Thyroid gland (tissue), 4 donors: Measurements from ENCODE around the gene P2RY11. TPM values are rescaled to one million over a fixed set of nuclear protein-coding genes. Genes with fewer than 3 reads are reported as not detected.

Experiments
- DNase-seq, 2 donors: peaks; one replicate each; pipeline ENCODE4 v3.0.0-alpha.2; 2019
- H3K27ac ChIP-seq, 3 donors: fragments of 200-600 bp; sonication (generic); 1 replicate in 2 of 3; 2 replicates in 1 of 3; pipeline ENCODE4 v1.5.1; 2016 to 2019; ENCODE audit warnings: mild to moderate bottlenecking in 1 of 3, moderate library complexity in 1 of 3
- H3K27me3 ChIP-seq: fragments of 200-600 bp; sonication (generic); one replicate; pipeline ENCODE4 v1.5.1; 2019
- H3K36me3 ChIP-seq, 2 donors: fragments of 200-600 bp; sonication (generic); one replicate each; pipeline ENCODE4 v1.5.1; 2016 to 2019
- H3K4me1 ChIP-seq, 2 donors: fragments of 200-600 bp; sonication (generic); one replicate each; pipeline ENCODE4 v1.5.1; 2017 to 2019
- H3K4me3 ChIP-seq, 3 donors: fragments of 200-600 bp; sonication (generic); replicated peaks in 1 of 3; 1 replicate in 2 of 3; 2 replicates in 1 of 3; pipeline ENCODE4 v1.5.1; 2016; ENCODE audit warnings: mild to moderate bottlenecking in 1 of 3
- H3K9me3 ChIP-seq: fragments of 200-600 bp; sonication (generic); one replicate; pipeline ENCODE4 v1.5.1; 2017
- POLR2A ChIP-seq, 2 donors: fragments of 450-650 bp; IDR thresholded peaks; one replicate each; pipeline ENCODE4 v1.6.1; 2017; ENCODE audit warnings: antibody characterized with exemption in 2 of 2, mild to moderate bottlenecking in 2 of 2, moderate library complexity in 1 of 2
- WGBS, 2 donors: methylation state at CpG; one replicate each; pipeline ENCODE4 v1.1.5; 2017; 5-methylcytosine and 5-hydroxymethylcytosine counted together
- intact Hi-C: fragments of 100-400 bp; cut with DNase I; formaldehyde crosslinking; loops from one replicate; pipeline ENCODE4 v1.15.1; 2023
- total RNA-seq, 4 donors: library from RNA; depleted of rRNA; stranded (reverse); fragments of >200 nt; gene quantifications; one replicate each; pipeline ENCODE4 v1.2.3, GENCODE V29; 2016
- TF ChIP-seq, protein P1 (sequence below), 6 experiments: fragments of 200-600 bp in 3 of 6; fragments of 450-650 bp in 3 of 6; sonication (generic) in 3 of 6; IDR thresholded peaks; one replicate each; pipeline ENCODE4 v1.5.1; 2016 to 2019; ENCODE audit warnings: antibody characterized with exemption in 6 of 6, mild to moderate bottlenecking in 2 of 6, inconsistent platforms in 1 of 6, moderate library complexity in 1 of 6

The P2RY11 gene
- total RNA-seq, 4 donors from 2014 or later, result 6.1 to 9.3 (median 6.3) TPM

DNA sequence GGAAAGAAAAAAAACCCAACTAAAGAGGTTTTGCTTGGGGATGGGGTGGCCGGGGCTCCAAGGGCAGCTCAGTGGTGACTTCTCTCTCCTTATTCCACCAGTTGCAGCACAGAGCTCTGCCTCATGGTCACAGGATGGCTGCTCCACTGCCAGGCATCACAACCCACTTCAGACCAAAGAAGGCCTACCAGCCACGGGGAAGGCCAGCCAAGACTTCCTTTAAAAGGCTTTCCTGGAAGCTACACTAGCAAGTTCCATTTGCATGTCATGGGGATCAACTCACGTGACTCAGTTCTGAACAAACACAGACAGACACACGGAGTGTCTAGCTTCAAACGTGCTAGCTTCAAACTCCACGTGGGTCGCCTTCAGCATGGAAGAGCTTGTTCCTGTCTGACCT is 21.4 kb downstream of the P2RY11 start:
- no peak for DNase-seq
- Histone ChIP-seq H3K4me3 (no peak overlapping the region), H3K27me3 (no peaks in the 10 kb centered on the region), H3K27ac (no peak overlapping the region), H3K9me3 (no peaks in the 10 kb centered on the region), H3K4me1 (no peaks in the 10 kb centered on the region), H3K36me3 (peaks cover 29 to 35% of the 10 kb centered on the region in 2 donors)
- intact Hi-C loops, result no loop called here
- TF ChIP-seq, protein P1, sequence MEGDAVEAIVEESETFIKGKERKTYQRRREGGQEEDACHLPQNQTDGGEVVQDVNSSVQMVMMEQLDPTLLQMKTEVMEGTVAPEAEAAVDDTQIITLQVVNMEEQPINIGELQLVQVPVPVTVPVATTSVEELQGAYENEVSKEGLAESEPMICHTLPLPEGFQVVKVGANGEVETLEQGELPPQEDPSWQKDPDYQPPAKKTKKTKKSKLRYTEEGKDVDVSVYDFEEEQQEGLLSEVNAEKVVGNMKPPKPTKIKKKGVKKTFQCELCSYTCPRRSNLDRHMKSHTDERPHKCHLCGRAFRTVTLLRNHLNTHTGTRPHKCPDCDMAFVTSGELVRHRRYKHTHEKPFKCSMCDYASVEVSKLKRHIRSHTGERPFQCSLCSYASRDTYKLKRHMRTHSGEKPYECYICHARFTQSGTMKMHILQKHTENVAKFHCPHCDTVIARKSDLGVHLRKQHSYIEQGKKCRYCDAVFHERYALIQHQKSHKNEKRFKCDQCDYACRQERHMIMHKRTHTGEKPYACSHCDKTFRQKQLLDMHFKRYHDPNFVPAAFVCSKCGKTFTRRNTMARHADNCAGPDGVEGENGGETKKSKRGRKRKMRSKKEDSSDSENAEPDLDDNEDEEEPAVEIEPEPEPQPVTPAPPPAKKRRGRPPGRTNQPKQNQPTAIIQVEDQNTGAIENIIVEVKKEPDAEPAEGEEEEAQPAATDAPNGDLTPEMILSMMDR (IDR thresholded peaks at IDR 0.05), result no peak
- TF ChIP-seq POLR2A (IDR thresholded peaks at IDR 0.05), result no peak
- WGBS, 2 donors, result 92 to 98% methylated on average over 7 of the region's 7 CpGs

DNA sequence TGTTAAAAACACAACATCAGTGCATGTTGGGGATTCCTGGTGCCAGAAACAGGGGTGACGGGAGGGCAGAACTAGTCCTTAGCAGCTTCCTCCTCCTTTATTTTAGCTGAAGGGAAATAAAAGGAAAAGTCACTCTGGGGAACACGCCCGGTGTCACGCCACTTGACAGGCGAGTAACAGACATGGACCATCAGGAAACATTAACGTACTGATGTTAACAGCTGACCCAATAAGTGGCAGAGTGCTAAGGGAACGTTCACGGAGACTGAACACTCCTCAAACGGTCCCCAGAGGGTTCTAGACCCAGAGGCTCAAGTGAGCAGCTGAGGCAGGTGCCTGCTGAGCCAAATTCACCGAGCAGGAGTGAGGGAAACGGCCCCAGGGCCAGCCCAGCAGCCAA is 22.1 kb downstream of the P2RY11 start:
- no peaks in the 10 kb centered on the region for H3K27me3 ChIP-seq
- DNase-seq, result no peak
- no peaks in the 10 kb centered on the region for H3K4me1 ChIP-seq
- H3K4me3 ChIP-seq, result no peak overlapping the region
- WGBS, 2 donors, result 94 to 96% methylated on average over 8 to 11 of the region's 11 CpGs
- no peaks in the 10 kb centered on the region for H3K9me3 ChIP-seq
- H3K36me3 ChIP-seq, result peaks cover 35 to 36% of the 10 kb centered on the region in 2 donors
- no peak overlapping the region for H3K27ac ChIP-seq
- intact Hi-C loops, result no loop called here
- no peak for TF ChIP-seq POLR2A (IDR thresholded peaks at IDR 0.05)
- TF ChIP-seq, protein P1 (IDR thresholded peaks at IDR 0.05), result no peak

DNA sequence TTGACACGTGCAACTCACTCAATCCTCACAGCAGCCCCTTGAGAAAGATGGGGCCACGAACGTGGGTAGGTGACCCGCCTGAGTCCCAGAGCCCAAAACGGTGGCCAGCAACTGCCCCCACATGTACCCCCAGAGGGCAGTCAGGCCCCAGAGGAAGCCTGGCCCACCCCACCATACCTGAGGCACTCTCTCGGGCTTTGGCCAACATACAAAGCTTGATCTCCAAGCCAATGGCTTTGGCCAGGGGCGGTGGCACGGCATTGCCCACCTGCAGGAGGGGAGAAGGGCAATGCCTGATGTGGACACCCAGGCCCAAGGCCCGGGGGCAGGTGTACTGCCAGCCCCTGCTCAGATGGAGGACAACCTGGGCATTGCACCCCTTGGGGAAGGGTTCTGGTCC is 22.5 kb downstream of the P2RY11 start:
- Histone ChIP-seq H3K4me3 (no peak overlapping the region), H3K36me3 (peaks cover 35 to 40% of the 10 kb centered on the region in 2 donors), H3K9me3 (no peaks in the 10 kb centered on the region), H3K4me1 (no peaks in the 10 kb centered on the region), H3K27ac (no peak overlapping the region), H3K27me3 (no peaks in the 10 kb centered on the region)
- WGBS, 2 donors, result 97% methylated on average over 5 of the region's 9 CpGs; no CpG with 5 or more reads in 1 of the 2 donors
- TF ChIP-seq, protein P1 (IDR thresholded peaks at IDR 0.05), result no peak
- TF ChIP-seq POLR2A (IDR thresholded peaks at IDR 0.05), result no peak
- DNase-seq, result no peak
- intact Hi-C loops, result no loop called here

DNA sequence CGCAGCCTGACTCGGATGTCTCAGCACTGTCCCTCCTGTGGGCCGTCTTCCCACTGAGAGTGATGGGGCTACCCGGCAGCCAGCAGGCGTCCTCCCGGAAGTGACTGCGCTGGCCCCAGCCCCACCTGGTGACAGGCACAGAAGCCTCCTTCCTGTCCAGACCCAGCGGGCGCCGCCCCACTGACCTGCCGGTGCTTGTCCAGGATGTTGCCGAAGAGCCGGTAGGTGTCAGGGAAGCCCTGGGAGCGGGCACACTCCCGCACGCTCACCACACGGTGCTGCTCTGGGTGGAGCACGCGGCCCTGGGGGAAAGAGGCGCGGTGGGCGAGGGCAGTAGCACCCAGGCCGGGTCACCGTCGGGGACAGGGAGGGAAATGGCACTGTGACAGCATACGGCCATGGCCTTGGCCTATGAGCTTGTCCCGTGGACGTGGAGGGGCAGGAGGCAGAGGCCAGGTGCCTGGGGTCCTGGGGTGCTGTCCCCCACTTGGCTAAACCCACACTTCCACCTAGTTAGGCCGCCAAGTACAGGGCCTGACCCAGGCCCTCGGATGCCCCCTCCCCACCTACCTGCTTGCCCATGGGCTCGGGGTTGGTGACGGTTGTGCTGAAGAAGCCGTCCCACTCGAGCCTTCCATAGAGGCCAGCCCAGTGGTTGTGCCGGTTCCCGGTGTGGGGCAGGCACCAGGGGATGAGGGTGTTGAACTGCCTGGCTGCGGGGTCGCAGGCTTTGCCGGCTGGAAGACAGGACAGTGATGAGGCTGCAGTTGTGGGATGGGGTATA is 24.2 kb downstream of the P2RY11 start:
- H3K27ac ChIP-seq, result no peak overlapping the region
- intact Hi-C loops, result no loop called here

DNA sequence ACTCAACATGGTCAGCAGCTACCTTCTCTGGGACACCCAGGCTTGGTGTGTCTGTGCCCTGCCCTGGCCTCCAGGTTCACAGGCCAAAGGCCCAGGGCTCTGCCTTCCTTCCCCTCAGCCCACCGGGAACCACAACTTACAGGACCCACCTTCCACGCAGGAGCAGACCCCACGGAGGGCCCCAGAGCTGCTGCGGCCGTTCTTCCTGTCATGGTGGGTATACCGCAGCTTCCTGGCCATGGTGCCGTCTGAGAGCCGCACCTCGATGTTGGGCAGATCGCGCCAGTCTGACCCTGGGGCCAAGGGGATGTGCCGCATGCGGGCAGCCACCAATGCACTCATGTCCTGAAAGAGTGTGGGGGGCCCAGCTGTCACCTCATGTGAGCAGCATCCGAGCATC is 25.4 kb downstream of the P2RY11 start:
- intact Hi-C loops, result no loop called here
- no peak overlapping the region for H3K27ac ChIP-seq
- H3K36me3 ChIP-seq, result peaks cover 56 to 65% of the 10 kb centered on the region in 2 donors
- WGBS, 2 donors, result 91 to 94% methylated on average over 4 to 11 of the region's 14 CpGs
- no peak for TF ChIP-seq POLR2A (IDR thresholded peaks at IDR 0.05)
- TF ChIP-seq, protein P1 (IDR thresholded peaks at IDR 0.05), result no peak
- H3K27me3 ChIP-seq, result no peaks in the 10 kb centered on the region
- H3K4me3 ChIP-seq, result no peak overlapping the region
- no peaks in the 10 kb centered on the region for H3K4me1 ChIP-seq
- no peak for DNase-seq
- H3K9me3 ChIP-seq, result no peaks in the 10 kb centered on the region

More for the DNA sequence above, 24.2 kb downstream of the P2RY11 start:
- Histone ChIP-seq H3K4me3 (no peak overlapping the region), H3K4me1 (no peaks in the 10 kb centered on the region), H3K27me3 (no peaks in the 10 kb centered on the region), H3K9me3 (no peaks in the 10 kb centered on the region), H3K36me3 (peaks cover 45 to 56% of the 10 kb centered on the region in 2 donors)
- no peak for DNase-seq
- TF ChIP-seq, protein P1 (IDR thresholded peaks at IDR 0.05), result no peak
- TF ChIP-seq POLR2A (IDR thresholded peaks at IDR 0.05), result no peak
- 90 to 95% methylated on average over 17 to 29 of the region's 39 CpGs for WGBS, 2 donors
